ENCODE results near the gene FOSL2.

The FOSL2 gene

DNA sequence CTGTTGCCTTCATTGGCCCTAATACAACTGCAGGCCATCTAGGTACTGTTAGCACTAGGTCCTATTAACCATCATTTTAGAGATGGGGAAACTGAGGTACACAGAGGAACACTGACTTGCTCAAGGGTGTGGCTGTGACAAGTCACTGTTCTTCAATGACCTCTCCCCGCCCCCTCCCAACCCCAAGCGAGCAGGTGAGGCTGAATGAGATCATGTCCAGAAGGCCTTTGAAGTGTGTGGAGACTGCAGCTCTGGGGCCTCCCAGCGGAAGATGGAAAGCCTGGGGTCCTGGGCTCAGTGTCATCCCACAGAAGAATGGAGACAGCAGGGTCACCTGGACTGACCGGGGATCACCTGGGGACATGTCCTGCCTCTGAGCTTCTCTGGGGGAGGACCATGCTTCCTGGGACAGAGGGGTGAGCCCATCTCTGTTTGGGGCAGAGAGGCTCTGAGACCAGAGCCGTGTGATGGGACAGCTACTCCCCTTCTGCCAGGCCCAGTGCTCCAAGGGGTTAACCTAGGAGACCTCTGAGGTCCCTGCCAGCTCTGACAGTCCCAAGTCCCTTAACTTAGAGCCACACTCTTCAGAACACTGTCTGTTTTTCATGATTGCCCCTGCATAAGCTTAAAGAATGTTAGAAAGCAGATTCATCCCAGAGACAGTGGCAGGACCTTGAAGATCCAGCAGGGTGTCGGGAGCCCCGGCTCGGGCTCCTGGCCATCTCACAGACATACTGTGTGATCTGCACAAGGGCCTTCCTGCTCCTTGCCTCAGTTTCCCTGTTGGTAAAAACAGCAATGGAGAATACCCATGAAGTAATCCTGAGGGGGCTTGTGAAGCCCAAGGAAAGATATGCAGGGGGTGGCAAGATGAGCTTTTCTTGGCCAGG is 16.7 kb upstream of the FOSL2 start:
- DNase-seq (ENCODE audit: low spot score): no peak

DNA sequence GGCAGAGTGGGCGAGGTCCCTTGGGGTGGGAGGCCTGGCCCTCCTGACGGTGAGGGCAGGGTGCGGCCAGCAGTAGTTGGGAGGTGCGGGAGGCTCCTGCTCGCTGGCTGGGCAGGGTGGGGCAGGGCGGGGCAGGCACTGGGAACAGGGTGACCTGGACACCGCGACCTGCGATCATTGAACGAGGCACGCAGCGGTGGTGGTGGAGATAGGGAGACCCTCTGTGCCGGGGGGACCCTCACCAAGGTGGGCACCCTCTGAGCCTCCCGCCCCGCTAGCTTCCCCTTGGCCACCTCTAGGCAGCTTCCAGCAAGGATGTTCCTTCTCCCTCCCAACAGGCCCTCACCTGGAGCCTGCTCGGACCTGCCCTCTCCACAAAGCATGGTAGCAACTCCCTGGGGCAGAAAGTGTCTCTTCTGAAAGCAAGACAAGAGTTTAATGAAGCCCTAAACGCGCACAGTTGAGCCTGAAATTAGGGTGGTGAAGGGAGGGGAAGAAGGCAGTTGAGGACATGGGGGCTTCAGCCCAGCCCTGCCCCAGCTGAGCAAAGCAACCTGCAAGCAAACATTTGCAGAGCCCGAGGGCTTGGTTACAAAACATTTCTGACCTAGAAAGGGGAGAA is 15.4 kb upstream of the FOSL2 start:
- no peak for DNase-seq (ENCODE audit: low spot score)

DNA sequence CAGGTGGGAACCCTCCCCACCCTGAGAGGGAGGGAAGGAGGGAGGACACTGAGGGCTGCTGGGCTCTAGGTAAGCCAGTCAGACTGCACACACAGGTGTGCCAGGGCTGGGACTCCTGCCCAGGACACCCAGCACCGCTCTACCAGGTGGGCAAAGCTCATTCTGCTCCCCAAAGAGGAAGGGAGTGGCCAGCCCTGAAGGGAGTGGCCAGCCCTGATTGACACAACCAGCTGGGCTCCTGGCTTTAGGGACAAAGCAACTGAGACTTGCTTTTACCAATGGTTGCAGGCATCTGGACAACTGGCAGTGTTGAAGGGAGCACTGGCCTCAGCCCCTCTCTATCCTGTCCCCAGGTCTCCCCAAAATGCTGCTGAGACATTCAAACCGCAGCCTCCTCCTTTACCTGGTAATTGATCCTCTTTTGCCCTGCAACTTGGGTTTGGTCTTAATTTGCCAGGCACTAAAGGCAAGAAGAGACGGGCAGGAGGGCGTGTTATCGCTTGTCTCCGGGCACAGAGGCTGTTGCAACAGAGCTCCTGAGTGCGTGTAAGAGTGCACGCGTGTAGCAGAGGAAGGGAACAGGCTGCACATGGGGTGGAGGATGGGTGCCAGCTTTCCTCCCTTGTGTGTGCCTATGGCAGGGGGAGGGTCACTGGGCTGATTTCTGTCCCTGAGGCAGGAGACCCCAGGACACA is 14.5 kb upstream of the FOSL2 start:
- no peak for DNase-seq (ENCODE audit: low spot score)

DNA sequence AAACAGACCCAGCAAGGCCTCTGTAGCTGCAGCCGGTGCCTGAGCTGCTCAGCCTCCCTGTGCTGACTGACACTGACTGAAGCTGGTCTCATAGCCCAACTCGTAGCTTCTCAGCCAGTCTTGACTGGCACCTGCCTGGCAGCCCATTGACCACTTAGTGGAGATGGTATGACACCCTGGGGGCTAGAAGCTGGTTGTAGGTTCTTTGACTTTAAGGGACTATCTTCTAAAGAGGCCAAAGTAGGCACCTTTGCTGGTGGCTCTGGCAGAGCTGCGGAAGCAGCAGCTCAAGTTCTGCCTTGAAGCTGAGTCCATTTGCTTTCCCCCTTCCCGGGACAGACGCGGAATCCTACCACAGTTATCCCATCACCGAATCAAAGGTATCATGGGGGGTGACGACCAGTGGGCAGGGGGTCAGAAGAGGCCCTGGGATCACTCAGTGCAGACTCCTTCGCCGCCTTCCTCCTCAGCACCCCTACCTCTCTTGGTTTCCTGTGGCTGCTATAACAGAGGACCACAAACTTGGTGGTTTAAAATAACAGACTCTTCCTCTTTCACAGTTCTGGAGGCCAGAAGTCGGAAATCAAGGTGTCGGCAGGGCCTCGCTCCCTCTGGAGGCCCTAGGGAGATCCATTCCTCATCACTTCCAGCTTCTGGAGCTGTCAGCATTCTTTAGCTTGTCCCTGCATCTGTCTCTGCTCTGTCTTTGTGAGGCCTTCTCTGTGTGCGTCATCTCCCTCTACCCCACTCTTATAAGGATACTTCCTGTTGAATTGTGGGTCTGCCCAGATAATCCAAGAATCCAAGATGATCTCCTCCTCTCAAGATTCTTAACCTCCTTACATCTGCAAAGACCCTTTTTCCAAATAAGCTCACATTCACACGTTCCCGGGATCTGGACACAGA is 13.7 kb upstream of the FOSL2 start:
- no peak for DNase-seq (ENCODE audit: low spot score)

DNA sequence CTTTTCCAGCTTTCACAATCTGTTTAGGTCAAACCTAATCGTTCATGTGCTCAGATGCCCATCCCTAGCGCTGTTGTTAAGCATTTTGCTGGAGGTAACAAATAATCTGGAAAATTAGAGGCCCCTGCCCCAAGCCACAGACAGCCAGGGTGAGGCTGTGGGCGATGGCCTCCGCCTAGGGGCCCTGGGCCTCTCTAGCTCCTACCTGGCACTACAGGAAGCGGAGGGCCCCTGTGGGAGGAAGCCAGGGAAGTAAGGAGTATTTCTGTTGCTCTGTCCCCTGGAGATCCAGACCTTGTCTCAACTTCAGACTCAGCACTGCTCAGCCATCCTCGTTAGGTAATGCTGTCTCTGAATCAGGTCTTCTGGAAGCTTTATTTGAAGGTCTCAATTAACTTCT is 12.4 kb upstream of the FOSL2 start:
- DNase-seq (ENCODE audit: low spot score): no peak

DNA sequence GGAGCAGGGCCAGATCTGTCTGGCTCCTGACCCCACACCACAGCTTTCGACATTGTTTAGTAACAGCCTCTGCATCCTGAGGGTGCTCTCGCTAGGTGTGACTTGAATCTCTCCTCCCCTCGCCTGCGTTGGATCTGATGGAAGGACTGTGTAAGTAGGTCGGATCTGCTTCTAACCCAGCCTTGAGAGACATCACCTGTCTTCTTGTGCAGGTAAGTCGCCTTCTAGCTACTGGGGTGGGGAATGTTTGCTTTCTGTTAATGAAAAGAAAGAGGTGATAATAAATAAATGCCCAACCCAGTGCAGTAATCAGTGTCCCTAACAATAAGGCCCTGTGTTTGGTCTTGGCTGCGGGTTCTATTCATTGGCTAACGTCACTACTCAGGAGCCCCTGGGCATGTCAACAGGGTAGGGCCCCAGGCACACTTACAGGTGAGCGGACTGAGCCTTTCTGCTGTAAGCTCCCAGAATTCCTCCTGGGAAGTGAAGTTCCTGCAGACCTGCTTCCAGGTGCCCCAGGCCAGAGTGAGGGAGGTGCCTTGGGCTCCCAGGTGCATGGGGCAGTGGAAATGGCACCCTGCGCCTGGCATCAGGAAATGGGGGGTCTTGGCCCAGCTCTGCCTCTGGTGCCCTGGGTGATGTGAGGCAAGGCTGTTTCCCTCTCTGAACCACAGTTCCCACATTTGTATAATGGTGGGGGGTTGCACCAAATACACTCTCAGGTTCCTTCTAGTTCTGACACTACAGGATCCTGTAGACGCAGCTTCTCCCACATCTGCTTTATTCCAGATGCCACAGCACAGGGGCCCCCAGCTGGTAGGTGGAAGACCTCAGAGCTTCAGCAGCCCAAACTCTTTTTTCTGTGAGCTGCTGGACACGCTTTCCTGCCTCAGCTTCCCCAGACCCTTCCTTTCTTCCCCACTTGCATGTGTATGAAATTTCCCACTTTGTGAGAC is 11.2 kb upstream of the FOSL2 start:
- no peak for DNase-seq (ENCODE audit: low spot score)

DNA sequence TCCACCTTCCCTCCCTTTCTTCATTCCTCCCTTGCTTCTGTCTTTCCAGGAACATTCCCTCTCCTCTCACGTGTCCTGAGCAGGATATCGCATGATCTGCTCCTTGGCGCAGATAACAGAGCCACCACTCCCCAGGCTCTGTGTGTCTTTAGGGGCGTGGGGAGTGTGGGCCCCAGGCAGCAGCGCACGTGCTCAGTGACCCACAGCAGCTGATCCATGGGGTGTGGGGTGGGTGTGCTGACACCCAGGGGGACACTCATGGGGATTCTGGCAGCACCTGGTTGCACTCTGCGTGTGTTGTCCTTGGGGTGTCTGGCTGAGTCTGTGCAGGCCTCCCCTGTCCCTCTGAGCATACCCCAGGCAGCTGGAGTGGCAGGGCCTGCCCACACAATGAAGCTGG is 9.9 kb upstream of the FOSL2 start:
- DNase-seq (ENCODE audit: low spot score): no peak

DNA sequence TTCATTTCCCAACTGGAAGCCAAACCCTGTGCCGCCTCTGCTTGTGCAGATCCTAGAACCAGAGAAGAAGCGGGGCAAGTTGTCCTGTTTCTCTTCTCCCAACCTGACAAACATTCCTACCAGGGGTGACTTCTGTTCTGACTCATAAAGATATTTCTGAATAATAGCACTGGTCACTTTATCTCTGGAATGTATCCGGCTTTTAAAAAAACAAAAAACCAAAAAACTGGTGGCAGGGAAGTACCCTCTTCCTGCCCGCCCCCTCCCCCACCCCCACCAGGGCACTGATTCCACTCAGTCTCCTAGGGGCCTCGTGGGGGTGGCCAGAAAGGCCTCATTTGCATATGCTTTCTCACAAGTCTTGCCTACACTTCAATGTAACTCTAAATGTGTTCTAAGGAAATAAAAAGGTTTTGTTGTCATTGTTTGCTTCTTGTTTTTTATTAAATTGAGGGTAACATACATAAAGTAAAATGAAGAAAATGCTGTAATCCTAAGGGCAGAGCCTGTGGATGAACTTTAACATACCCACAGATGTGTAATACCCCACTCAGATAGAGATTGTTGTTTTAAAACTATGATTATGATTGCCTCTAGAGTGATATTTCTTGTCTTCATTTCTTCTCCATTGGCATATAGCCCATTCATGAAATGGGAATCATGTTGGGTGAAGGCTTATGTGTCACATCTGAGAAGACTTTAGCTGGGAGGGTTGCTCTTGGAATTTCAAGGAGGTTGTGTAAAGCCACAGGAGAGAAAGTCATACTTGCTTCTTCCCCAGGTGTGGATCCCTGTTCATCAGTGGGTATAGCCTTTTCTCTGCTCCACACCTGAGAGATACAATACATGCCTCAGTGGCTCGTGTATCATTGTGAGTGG is 5.3 kb upstream of the FOSL2 start:
- DNase-seq (ENCODE audit: low spot score): no peak

DNA sequence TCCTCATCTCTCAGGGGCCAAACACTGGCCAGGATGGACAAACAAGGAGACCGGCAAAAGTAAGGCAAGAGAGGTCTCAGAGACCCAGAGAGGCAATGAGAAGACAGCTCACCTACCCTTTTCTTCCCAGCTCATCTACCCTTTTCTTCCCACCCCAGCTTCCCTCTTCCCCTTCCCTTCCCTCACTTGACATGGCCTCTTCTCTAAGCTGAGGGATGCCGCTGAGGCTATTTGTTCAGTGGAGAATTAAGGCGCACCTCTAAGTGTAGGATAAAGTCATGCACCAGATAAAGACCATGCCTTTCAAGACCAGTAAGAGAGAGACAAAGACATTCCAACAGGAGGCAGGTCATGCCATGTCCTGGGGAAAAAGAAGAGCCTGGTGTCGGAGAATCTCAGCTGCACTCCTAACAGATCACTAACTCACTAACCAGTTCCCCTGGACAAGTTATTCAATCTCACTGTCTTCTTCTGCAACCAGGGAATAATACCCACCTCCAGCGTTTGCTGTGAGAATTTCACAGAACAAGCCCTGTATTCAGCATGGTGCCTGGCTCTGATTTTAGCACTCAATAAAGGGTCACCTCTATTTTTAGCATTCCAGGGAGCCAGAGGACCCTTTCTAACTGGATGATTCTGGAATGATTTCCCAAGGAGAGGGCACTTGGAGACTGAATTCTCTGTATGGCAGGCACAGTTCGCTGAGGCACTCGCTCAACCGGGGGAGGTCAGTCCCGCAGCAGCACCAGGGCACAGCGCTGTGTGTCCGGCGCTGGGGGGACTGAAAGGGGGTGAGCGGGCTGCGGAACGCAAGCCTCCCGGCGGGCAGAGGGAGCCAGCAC is 3.0 kb upstream of the FOSL2 start:
- peak; percentile 14 for DNase-seq (ENCODE audit: low spot score)

DNA sequence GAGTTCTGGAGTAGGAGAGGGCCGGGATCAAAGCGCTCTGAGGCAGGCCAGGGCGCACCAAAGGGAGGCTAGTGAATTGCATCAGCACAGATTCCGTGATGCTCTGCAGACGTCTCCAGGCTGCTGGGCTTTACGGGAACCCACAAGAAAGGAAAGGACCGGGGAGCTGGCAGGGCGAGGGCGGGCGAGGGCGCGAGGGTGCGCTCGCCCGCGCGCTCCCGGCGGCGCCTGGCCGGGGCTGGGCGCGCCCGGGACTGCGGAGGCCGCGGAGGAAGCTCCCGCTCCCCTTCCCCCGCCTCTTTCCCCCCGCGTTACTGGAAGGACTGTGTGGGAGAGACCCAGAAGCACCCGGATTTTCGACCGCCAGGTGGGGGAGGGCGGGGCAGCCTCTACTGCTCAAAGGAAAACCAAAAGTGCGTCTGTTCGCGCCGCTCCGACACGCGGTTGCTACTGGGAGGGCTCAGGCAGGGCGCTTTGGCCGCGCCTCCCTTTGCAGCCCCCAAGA is 2.4 kb upstream of the FOSL2 start:
- DNase-seq (ENCODE audit: low spot score): peak; percentile 47

DNA sequence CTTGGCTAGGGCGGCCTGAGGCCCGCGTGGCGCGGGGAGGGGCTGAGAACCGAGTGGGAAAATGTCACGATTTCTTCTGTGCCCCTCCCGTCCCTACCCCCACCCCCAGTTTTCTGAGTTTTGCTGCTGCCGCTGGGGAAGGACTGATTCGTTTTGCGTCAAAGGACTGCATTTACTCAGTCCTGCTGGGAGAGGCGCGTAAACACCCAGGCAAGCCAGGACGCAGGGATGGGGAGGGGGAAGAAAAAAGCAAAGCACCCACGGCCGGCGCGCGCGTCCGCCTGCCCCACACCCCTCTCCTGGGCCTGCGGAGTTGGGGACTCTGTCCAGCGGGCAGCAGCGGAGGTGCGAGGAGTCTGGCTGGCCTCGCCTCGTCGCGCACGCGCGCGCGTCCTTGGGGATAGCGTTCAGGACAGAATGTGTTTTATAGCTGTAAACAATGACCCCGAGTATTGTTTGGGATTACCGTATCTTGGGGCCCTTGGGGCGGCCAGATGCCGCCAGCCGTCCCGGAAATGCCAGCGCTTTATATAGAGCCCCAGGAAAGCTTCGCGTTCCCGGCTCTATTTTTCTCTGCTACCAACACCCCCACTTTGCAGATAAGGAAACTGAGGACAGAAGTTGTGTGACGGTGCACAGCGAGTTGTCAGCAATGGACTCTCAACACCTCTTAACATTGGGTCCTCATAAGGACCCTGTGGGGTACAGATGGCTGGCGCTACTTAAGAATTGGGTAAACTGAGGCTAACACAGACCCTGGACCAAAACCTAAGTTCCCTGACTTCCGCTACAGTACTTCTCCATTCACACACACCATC is 1.7 kb upstream of the FOSL2 start:
- peak; percentile 17 for DNase-seq (ENCODE audit: low spot score)

DNA sequence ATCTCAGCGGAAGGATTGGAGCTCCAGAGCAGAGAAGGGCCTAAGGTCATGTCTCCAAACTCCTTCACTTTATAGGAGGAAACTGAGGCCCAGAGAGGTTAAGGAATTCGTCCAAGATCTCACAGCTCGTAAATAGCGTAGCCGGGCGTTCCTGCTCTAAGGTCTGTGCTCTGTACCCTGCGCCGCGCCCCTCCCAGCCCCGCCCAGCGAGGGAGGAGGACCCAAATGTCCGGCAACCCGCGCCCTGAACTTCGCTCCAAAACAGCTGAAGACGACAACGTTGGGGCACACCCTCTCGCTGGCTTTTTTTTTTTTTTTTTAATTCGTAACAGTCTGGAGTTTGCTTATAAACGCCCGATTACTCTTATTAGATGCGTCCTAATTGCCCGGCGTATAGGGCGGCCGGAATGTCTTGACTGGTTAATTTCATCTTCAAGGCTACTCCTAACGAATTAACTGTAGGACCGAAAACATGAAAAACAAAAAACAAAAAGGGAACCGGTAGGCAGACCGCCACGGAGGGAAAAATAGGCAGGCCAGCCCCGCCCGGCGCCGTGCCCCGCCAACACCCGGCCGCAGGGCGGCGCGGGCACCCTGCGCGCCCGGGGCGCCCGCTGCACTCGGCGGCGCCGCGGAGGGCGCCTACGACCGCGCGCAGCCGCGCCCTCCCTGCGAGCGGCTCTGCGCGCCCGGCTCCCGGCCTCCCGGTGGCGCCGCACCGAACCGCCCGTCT is 928 bp upstream of the FOSL2 start:
- DNase-seq (ENCODE audit: low spot score): peak; percentile 70

DNA sequence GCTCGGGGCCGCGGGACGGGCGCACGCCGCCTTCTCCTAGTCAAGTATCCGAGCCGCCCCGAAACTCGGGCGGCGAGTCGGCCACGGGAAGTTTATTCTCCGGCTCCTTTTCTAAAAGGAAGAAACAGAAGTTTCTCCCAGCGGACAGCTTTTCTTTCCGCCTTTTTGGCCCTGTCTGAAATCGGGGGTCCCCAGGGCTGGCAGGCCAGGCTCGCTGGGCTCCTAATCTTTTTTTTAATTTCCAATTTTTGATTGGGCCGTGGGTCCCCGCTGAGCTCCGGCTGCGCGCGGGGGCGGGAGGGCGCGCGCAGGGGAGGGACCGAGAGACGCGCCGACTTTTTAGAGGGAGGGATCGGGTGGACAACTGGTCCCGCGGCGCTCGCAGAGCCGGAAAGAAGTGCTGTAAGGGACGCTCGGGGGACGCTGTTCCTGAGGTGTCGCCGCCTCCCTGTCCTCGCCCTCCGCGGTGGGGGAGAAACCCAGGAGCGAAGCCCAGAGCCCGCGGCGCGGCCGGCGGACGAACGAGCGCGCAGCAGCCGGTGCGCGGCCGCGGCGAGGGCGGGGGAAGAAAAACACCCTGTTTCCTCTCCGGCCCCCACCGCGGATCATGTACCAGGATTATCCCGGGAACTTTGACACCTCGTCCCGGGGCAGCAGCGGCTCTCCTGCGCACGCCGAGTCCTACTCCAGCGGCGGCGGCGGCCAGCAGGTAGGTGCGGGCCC is 617 bp downstream of the FOSL2 start:
- peak; percentile 45 for DNase-seq (ENCODE audit: low spot score)

DNA sequence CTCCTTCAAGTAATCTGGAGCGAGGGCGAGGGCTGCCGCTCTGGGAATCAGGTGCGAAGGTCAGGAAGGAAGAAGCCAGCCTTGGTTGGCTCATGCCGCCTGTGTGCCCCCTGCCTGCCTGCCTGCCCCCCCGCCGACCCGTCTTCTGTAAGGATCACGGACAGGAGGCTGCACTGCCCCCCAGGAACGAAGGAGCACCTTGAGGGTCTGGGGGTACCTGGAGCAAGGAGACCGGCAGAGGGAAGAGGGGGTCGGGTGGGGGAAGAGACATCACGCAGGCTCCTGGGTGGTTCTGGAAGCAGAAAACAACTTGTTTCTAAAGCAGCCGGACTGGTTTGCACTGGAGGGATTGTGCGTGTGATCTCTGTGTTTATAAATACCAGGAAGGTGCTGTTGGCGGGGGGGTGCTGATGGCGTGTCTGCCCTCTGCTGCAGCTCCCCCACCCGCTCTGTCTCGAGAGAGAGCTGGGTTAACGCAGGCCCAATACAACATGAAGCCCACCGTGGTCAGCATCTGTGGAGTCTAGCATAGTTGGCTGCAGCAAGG is 1.7 kb downstream of the FOSL2 start:
- no peak for DNase-seq (ENCODE audit: low spot score)

DNA sequence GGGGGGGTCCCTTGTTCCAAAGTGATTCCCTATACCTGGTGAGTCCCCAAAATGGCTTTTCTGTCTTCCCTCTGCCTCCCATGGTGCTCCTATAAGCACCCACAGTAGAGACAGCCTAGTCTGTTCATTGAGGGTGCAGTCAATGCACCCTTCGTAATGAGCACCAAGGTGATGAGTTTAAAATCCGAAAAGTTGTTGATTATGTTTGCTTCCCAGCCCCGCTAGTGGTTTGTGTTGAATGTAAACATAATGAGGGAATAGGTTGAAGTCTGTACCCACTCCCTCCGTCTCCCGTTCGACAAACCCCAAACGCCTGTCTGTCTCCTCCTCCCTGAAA is 2.3 kb downstream of the FOSL2 start:
- no peak for DNase-seq (ENCODE audit: low spot score)
